Fibroblast of pulmonary artery (primary cell): ENCODE measurements around the gene MIF.
A peak's percentile ranks its signal among the peaks of the same experiment; 100 is the strongest.
"Not testable (repeated sequence)": the region's sequence is repeated elsewhere in the genome, so short reads cannot be mapped to it uniquely, and the experiment has no call there.

Source experiments
- DNase-seq: peaks from one replicate; pipeline ENCODE4 v3.0.0-alpha.2; 2010; ENCODE audit warnings: low read depth
- H3K4me3 ChIP-seq: replicated peaks from 2 replicates; pipeline ENCODE4 v1.5.1; 2011; ENCODE audit warnings: low read depth, mild to moderate bottlenecking, control low read depth, low read length, moderate library complexity
- CTCF ChIP-seq: IDR thresholded peaks from 2 replicates; pipeline ENCODE4 v1.5.1; 2011; ENCODE audit warnings: mild to moderate bottlenecking, control low read depth, low read length, inconsistent platforms; ENCODE audit errors: missing control alignments

MIF gene

GRCh38 chr22:23849009-23850006 is 44.9 kb upstream of the MIF start:
- DNase-seq: peak; percentile 65
- peak overlapping the region; percentile 5 for H3K4me3 ChIP-seq
- TF ChIP-seq CTCF: peak; percentile 79

- no peak for TF ChIP-seq CTCF
- no peak for DNase-seq
- no peak overlapping the region for H3K4me3 ChIP-seq
Observed at GRCh38 chr22:23850136-23850611, 44.0 kb upstream of the MIF start.

GRCh38 chr22:23856721-23857605 is 37.2 kb upstream of the MIF start:
- peak; percentile 12 for TF ChIP-seq CTCF
- peak; percentile 41 for DNase-seq
- H3K4me3 ChIP-seq: peak overlapping the region; percentile 66

GRCh38 chr22:23857606-23858483 is 36.3 kb upstream of the MIF start, which contains the start of gene SLC2A11:
Gene SLC2A11, plus strand, starts transcription at chr22:23857875. Its CDS starts 125 bp downstream, at chr22:23858000.
- peak; percentile 98 for DNase-seq
- H3K4me3 ChIP-seq: peak within 1 kb of the TSS; percentile 66
- TF ChIP-seq CTCF: peak; percentile 27

- TF ChIP-seq CTCF: no peak
- DNase-seq: no peak
- H3K4me3 ChIP-seq: peak overlapping the region; percentile 66
Observed at GRCh38 chr22:23858484-23858815, 35.7 kb upstream of the MIF start.

GRCh38 chr22:23859201-23859600 is 35.0 kb upstream of the MIF start:
- TF ChIP-seq CTCF: no peak
- no peak for DNase-seq
- no peak overlapping the region for H3K4me3 ChIP-seq

GRCh38 chr22:23860187-23860586 is 34.0 kb upstream of the MIF start:
- not testable (repeated sequence) for DNase-seq, H3K4me3 ChIP-seq
